Urinary bladder (tissue), 4 donors: ENCODE measurements around the gene AKIRIN1. TPM values are rescaled to one million over a fixed set of nuclear protein-coding genes. Genes with fewer than 3 reads are reported as not detected.
A peak's percentile ranks its signal among the peaks of the same experiment; 100 is the strongest.
"Not testable (repeated sequence)": the region's sequence is repeated elsewhere in the genome, so short reads cannot be mapped to it uniquely, and the experiment has no call there.

Experiments used
- DNase-seq: peaks from one replicate; pipeline ENCODE4 v3.0.0-alpha.2; 2015; ENCODE audit errors: extremely low spot score
- H3K27ac ChIP-seq: one replicate; pipeline ENCODE4 v1.5.1; 2013; ENCODE audit warnings: low read depth, mild to moderate bottlenecking, moderate library complexity
- H3K36me3 ChIP-seq: one replicate; pipeline ENCODE4 v1.6.1; 2013; ENCODE audit warnings: mild to moderate bottlenecking, moderate library complexity; ENCODE audit not compliant: insufficient read depth
- H3K4me1 ChIP-seq: one replicate; pipeline ENCODE4 v1.6.1; 2013; ENCODE audit warnings: mild to moderate bottlenecking, moderate library complexity; ENCODE audit not compliant: insufficient read depth
- H3K4me3 ChIP-seq: one replicate; pipeline ENCODE4 v1.5.1; 2013; ENCODE audit warnings: low read depth, low read length
- WGBS: extraction: QIAGEN DNeasy Blood & Tissue Kit; methylation state at CpG from one replicate; pipeline ENCODE4 v1.1.7; 2013; 5-methylcytosine and 5-hydroxymethylcytosine counted together
- polyA plus RNA-seq: library from polyadenylated mRNA; stranded (reverse); fragments of 200-250 nt; gene quantifications from one replicate; pipeline ENCODE4 v1.2.3, GENCODE V29; 2013
- total RNA-seq: library from RNA; depleted of rRNA; stranded (reverse); fragments of >200 nt; gene quantifications from one replicate; pipeline ENCODE4 v1.2.3, GENCODE V29; 2014
- donor health status: healthy with polysubstance abuse.
- donor health status: healthy.

Gene AKIRIN1
- total and polyA plus RNA-seq, 2 donors: 35.2 to 39.1 TPM

DNA sequence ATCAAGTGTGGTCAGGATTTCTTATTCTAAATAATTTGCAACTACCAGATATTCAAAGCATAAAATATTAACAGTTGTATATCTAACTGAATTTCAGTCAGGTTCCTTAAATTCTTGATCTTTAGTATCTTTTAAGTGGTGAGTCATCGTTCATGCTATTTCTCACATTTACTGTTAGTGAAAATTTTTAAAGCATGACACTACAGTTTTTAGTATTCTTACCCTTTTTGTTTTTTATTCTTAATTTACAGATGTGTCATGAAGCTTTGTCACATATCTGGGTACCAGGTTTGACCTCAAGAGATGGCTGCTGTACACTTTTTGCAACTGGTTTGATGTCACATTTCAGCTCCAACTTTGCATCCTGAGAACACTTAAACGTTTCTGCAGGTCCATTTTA, 12.7 kb downstream of the AKIRIN1 start:
- H3K27ac ChIP-seq: no peak overlapping the region
- peaks cover 1% of the 10 kb centered on the region for H3K4me1 ChIP-seq
- 69% methylated on average over 2 of the region's 2 CpGs for WGBS
- H3K36me3 ChIP-seq: peaks cover 23% of the 10 kb centered on the region
- DNase-seq: no peak
- no peak overlapping the region for H3K4me3 ChIP-seq

DNA sequence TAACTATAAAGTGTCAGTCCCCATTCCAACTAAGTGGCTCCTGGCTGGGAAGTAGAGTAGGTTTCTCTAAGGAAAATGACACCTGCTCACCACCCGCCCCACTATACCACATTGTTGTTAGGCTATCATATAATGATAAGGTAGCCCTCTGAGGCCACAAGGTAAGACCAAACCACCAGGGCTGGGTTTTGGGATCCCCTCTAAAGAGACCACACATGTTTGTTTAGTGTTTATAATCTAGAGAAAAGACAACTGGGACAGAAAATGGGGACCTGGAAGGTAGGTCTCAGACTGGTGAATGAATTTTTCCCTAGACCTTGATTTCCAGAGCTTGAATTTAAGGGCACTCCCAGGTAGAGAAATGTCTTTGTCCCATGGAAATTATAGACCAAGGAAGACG, 15.2 kb downstream of the AKIRIN1 start:
- H3K27ac ChIP-seq: no peak overlapping the region
- WGBS: 75% methylated on average over 2 of the region's 2 CpGs
- no peaks in the 10 kb centered on the region for H3K4me1 ChIP-seq
- DNase-seq: no peak
- peaks cover 23% of the 10 kb centered on the region for H3K36me3 ChIP-seq
- no peak overlapping the region for H3K4me3 ChIP-seq

DNA sequence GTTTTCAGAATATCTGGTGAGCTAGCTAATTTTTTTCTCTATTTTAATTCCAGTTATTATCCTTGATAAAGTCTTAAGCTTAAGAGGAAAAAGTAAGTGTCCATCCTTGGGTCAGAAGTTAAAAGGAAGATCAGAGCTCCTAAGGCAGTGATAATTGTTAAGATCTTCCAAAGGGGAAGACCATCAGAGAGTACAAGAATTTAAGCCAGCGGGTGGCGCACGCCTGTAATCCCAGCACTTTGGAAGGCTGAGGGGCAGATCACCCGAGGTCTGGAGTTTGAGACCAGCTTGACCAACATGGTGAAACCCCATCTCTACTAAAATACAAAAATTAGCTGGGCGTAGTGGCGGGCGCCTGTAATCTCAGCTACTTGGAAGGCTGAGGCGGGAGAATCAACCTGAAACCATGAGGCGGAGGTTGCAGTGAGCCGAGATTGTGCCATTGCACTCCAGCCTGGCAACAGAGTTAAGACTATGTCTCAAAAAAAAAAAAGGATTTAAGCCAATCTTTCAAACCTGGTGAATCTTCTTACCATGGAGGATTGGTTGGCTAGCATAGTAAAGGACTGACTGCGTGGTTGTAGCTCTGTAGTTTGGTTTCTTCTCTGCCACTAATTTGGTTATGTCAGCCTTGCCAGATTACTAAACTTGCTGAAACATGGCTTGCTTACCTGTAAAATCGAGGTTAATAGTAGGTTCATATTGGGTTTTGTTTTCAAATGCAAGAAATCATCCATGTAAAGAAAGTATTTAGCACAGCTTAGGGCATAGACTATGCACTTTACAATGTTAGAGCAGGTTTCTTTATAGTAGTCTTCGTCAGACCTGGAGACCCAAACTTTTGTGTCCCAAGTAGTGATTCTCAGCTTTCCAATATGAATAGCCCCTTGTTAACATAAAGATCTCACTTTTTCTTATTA, 15.9 kb downstream of the AKIRIN1 start:
- no peak for DNase-seq
- H3K4me3 ChIP-seq: no peak overlapping the region
- 93% methylated on average over 13 of the region's 13 CpGs for WGBS
- H3K4me1 ChIP-seq: no peaks in the 10 kb centered on the region
- H3K27ac ChIP-seq: no peak overlapping the region
- peaks cover 22% of the 10 kb centered on the region for H3K36me3 ChIP-seq

DNA sequence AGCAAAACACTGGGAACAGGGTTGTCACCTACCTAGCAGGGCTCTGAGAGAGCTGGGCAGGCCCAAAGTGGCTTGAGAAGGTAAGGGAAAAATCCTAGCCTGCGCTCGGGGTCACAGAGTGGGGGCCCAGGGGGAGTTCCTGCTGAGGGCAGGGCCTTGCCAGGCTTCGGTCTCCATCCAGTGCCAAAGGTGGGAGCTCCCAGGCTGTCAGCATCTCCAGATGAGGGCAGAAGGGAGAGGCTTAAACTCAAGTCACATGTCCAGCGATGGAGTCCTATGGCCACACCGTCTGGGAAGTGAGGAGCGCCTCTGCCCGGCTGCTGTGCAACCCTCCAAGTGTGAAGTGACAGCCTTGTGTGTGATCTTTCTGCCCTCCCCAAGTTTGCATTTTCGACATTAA, 23.9 kb downstream of the AKIRIN1 start:
- WGBS: 84% methylated on average over 8 of the region's 8 CpGs

DNA sequence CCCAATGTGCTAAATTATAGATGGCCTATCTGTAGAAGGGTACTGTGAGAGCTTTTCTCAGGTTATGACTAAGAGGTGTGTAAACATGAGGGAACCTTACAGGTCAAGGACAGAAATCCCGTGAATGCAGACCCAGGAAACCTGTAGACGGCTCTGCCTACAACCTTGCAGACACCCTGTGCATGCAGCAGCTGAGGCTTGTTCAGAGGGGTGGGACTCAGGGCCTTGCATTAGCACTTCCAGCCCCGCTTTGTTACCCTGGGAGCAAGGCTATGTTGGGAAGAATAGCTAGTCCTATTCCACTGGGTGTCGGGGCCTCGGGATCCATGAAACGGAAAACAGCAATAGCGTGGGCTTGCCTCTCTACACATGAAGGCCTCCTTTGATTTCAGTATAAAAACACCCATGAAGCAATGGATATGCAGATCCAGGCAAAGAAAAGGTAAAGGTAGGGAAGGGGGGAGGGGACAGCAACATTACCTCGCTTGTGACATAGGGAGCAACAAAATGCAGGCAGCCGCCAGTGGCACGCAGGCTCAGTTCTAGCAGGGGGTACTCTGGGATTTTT, 25.6 kb downstream of the AKIRIN1 start:
- H3K4me3 ChIP-seq: no peak overlapping the region
- WGBS: 57% methylated on average over 10 of the region's 10 CpGs
- H3K4me1 ChIP-seq: no peaks in the 10 kb centered on the region
- H3K36me3 ChIP-seq: no peaks in the 10 kb centered on the region
- no peak overlapping the region for H3K27ac ChIP-seq
- no peak for DNase-seq

More for the DNA sequence above, 23.9 kb downstream of the AKIRIN1 start:
- H3K4me1 ChIP-seq, H3K36me3 ChIP-seq, H3K27ac ChIP-seq, H3K4me3 ChIP-seq, DNase-seq: not testable (repeated sequence)

DNA sequence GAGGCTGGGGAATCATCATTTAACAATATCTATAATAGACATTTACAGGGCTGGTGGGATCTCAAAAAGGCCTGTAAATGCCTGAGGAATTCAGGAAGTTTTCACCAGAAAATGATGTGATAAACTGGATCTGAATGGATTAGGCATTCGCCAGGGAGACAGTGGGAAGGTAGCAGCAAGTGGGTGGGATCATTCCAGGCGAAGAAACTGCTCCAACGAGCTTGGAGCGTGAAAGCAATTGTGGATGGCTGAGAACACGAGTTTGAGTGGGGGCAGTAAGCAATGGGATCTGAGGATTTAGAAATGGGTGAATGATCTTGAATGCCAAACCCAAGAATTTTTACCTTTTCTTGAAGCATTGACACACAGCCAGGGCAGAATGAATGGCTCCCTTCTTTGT, 26.2 kb downstream of the AKIRIN1 start:
- WGBS: 55% methylated on average over 5 of the region's 5 CpGs
- DNase-seq: no peak
- no peaks in the 10 kb centered on the region for H3K4me1 ChIP-seq
- no peak overlapping the region for H3K27ac ChIP-seq
- no peak overlapping the region for H3K4me3 ChIP-seq
- no peaks in the 10 kb centered on the region for H3K36me3 ChIP-seq

DNA sequence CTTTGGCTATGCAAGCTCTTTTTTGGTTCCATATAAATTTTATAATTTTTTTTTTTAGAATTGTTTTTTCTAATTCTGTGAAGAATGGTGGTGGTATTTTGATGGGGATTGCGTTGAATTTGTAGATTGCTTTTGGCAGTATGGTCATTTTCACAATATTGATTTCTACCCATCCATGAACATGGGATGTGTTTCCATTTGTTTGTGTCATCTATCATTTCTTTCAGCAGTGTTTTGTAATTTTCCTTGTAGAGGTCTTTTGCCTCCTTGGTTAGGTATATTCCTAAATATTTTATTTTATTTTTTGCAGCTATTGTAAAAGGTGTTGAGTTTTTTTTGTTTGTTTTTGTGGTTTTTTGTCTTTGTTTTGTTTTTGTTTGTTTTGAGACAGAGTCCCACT, 29.4 kb downstream of the AKIRIN1 start:
- DNase-seq, H3K36me3 ChIP-seq, H3K4me3 ChIP-seq, H3K4me1 ChIP-seq, H3K27ac ChIP-seq: not testable (repeated sequence)
- 58% methylated on average over 1 of the region's 1 CpG for WGBS

DNA sequence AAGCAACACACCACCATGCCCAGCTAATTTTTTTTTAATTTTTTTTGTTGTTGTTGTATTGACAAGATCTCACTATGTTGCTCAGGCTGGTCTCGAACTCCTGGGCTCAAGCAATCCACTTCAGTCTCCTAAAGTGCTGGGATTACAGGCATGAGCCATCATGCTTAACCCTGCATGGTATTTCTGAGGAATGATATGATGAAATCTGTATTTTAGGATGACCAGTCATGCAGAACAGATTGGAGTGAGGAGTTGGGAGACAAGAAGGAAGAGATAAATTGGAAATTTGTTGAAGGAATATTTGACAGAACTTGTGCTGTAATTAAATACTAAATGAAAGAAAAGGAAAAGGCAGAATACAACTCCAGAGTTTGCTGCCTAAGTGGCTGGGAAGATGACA, 30.4 kb downstream of the AKIRIN1 start:
- H3K36me3 ChIP-seq: no peaks in the 10 kb centered on the region
- no peak for DNase-seq
- peaks cover 3% of the 10 kb centered on the region for H3K4me1 ChIP-seq
- WGBS: 55% methylated on average over 1 of the region's 1 CpG
- no peak overlapping the region for H3K4me3 ChIP-seq
- no peak overlapping the region for H3K27ac ChIP-seq

DNA sequence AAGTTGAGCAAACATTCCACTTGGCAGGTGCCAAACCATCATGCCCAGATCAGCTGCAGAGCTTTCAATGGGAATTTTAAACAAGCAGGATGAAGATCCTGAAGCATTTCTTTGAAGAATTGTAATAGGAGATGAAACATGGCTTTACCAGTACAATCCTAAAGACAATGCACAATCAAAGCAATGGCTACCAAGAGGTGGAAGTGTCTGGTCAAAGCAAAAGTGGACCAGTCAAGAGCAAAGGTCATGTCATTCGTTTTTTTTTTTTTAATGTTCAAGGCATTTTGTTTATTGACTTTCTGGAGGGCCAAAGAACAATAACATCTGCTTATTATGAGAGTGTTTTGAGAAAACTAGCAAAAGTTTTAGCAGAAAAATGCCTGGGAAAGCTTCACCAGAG, 32.1 kb downstream of the AKIRIN1 start:
- 58% methylated on average over 1 of the region's 1 CpG for WGBS

DNA sequence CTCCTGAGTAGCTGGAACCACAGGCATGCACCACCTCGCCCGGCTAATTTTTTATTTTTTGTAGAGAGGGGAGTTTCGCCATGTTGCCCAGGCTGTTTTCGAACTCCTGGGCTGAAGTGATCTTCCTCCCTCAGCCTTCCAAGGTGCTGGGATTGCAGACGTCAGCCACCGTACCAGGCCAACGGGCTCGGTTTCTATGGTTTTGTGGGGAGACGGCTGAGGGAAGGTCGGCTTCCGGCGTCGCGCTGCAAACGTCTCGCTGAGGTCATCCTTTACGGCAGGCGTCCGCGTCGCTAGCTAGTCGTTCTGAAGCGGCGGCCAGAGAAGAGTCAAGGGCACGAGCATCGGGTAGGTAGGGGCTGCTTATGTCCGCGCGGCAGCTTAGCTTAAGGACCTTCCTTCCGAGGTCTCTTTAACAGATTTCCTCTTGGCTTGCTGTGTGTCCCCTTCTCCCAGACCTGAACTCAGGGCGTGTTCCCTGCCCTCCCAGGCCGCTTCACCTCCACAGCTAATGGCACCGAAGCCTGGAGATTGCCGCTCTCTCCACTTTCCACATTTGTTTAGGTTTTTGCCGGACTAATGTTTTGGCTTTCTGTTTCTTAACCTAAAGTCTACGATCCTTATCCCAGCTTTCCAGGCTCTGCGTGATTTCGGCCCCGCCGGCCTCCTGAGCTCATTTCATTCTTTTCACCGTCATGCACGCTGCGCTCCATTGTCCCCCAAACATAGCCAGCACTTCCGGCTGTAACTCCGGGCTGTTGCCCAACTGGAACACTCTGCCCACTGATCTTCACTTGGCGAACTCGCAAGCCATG, 35.2 kb downstream of the AKIRIN1 start, which contains the start of gene NDUFS5:
Gene NDUFS5 (plus strand): TSS at position 300 of the 815 bp plus-strand sequence. CDS start 2,375 bp downstream, outside the sequence.
- WGBS: under 1% methylated on average over 47 of the region's 47 CpGs

More for the DNA sequence above, 32.1 kb downstream of the AKIRIN1 start:
- Histone ChIP-seq H3K27ac (no peak overlapping the region), H3K36me3 (no peaks in the 10 kb centered on the region), H3K4me3 (no peak overlapping the region), H3K4me1 (peaks cover 3% of the 10 kb centered on the region)
- DNase-seq: no peak

DNA sequence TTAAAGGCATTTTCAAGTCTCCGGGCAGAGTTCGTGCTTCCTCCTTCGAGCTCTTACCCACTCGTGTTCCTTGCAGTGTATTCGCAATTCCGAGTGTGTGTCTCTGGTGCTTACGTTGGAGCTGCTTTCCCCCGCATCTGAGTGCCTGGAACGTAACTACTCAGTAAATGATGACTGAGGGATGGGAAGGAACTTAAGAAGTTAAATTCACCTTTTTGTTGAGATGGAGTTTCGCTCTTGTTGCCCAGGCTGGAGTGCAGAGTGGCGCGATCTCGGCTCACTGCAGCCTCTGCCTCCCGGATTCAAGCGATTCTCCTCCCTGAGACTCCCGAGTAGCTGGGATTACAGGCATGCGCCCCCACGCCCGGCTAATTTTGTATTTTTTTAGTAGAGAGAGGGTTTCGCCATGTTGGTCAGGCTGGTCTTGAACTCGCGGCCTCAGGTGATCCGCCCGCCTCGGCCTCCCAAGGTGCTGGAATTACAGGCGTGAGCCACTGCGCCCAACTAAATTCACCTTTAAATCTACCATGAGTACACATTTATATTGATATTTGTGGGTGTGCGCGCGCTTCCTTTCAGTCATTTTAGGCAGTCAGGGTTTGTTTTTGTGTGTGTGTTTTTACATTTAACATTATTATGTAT, 35.9 kb downstream of the AKIRIN1 start:
- H3K36me3 ChIP-seq: peaks cover 10% of the 10 kb centered on the region
- peaks cover 3% of the 10 kb centered on the region for H3K4me1 ChIP-seq
- DNase-seq: peak; percentile 20
- H3K27ac ChIP-seq: peak overlapping the region; percentile 56
- 27% methylated on average over 30 of the region's 30 CpGs for WGBS
- H3K4me3 ChIP-seq: peak overlapping the region; percentile 63

More for the DNA sequence above, 35.2 kb downstream of the AKIRIN1 start, which contains the start of gene NDUFS5:
- Histone ChIP-seq H3K27ac (peak within 1 kb of the TSS; percentile 78), H3K4me1 (peaks cover 3% of the 10 kb centered on the region), H3K4me3 (peak within 1 kb of the TSS; percentile 63), H3K36me3 (peaks cover 8% of the 10 kb centered on the region)
- peak; percentile 81 for DNase-seq

DNA sequence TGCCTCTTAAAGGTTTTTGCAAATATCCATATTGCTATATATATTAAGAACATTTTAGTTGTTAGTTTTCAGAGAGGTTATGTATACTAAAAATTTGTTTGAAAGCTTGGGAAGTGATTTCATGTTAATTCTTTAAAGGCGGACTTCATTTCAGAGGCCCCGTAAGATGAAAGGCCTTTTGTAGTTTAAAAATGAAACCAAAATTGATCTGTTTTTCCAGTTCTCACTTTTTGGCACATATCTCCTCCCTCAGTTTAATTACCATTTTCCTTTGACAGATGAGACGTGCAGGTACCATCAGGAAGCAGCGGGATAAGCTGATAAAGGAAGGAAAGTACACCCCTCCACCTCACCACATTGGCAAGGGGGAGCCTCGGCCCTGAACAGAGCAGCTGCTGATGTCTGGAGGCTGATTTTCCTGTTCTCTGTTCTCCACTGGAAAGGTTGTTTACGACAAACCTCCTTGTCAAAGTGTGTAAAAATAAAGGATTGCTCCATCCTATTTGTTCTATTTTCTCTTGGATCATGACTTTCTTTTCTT, 43.1 kb downstream of the AKIRIN1 start:
- Histone ChIP-seq H3K4me1 (no peaks in the 10 kb centered on the region), H3K27ac (no peak overlapping the region), H3K4me3 (no peak overlapping the region), H3K36me3 (peaks cover 8% of the 10 kb centered on the region)
- WGBS: 80% methylated on average over 6 of the region's 6 CpGs
- DNase-seq: no peak

DNA sequence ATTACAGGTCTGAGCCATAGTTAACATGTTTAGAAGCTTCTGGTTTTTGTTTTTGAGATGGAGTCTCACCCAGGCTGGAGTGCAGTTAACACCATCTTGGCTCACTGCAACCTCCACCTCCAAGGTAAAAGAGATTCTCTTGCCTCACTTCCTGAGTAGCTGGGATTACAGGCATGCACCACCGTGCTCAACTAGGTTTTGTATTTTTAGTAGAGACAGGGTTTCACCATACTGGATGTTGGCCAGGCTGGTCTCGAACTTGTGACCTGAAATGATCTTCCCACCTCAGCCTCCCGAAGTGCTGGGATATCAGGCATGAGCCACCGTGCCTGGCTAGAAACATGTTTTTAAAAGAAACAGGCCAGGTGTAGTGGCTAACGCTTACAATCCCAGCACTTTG, 45.6 kb downstream of the AKIRIN1 start:
- Histone ChIP-seq H3K4me3 (no peak overlapping the region), H3K4me1 (no peaks in the 10 kb centered on the region), H3K36me3 (no peaks in the 10 kb centered on the region), H3K27ac (no peak overlapping the region)
- no peak for DNase-seq
- 85% methylated on average over 5 of the region's 5 CpGs for WGBS
